ENCODE measurements around the gene PGBD1. TPM values are rescaled to one million over a fixed set of nuclear protein-coding genes. Genes with fewer than 3 reads are reported as not detected.

Gene PGBD1
- total and polyA plus RNA-seq, 10 of the 15 experiments (the other 5 are each of a cell fraction or from before 2014, with no cell fraction given): 1.9 to 4.9 (median 3.8) TPM

- TF ChIP-seq NR2C1 (IDR thresholded peaks at IDR 0.05) (no peak), CHD4 (IDR thresholded peaks at IDR 0.05) (no peak), CHD1 (IDR thresholded peaks at IDR 0.05; ENCODE audit: low read depth, low read length) (no peak)
Measured at GRCh38 chr6:28333047-28333446, 51.7 kb downstream of the PGBD1 start (continued).

GRCh38 chr6:28333599-28334018 is 52.2 kb downstream of the PGBD1 start:
- ChIA-PET RAD21 (ENCODE audit: unreplicated experiment) (interaction anchor here (0.6 to 0.8 kb wide), 3 partner anchors 22 to 671 kb away, joined by 3 read pairs; no protein-coding TSS in a partner anchor), POLR2A (interaction anchor here (0.6 to 1.1 kb wide), 2 partner anchors 8 to 193 kb away, joined by 3 read pairs; no protein-coding TSS in a partner anchor), SMC1A (ENCODE audit: uncharacterized antibody, unreplicated experiment) (interaction anchor here (0.7 to 1.3 kb wide), 5 partner anchors 9 to 68 kb away, joined by 3 to 4 read pairs (median 3); no protein-coding TSS in a partner anchor), CTCF (interaction anchor here (0.6 to 1.7 kb wide), 2 partner anchors 22 to 623 kb away, joined by 3 to 9 read pairs; no protein-coding TSS in a partner anchor)
- 86% methylated on average over 1 of the region's 1 CpG for WGBS (ENCODE audit: insufficient coverage, insufficient replicate concordance, low lambda C conversion rate, missing lambda C conversion rate)
- Histone ChIP-seq H3K4me3 (no peak overlapping the region), H3K9ac (ENCODE audit: control insufficient read depth, insufficient read depth, low read length) (no peak overlapping the region), H3K79me2 (ENCODE audit: control insufficient read depth, insufficient read depth, low read length) (no peaks in the 10 kb centered on the region), H3K27me3 (replicated peaks in 1 of 2; ENCODE audit: control insufficient read depth in 2 of 2, insufficient read depth in 2 of 2, low read length in 1 of 2) (no peaks in the 10 kb centered on the region), H3K4me2 (ENCODE audit: control insufficient read depth, insufficient read depth) (no peak overlapping the region), H4K20me1 (ENCODE audit: control insufficient read depth, insufficient read depth) (no peaks in the 10 kb centered on the region), H3K9me3 (replicated peaks; ENCODE audit: control insufficient read depth, insufficient read depth, low read length) (no peaks in the 10 kb centered on the region; the same call in 2 of the 3 replicates), H3K36me3 (ENCODE audit: control insufficient read depth in 2 of 2, insufficient read depth in 2 of 2, low read length in 1 of 2) (no peaks in the 10 kb centered on the region), H3K4me1 (ENCODE audit: control insufficient read depth, insufficient read depth, low read length) (peaks cover 14% of the 10 kb centered on the region), H2AFZ (ENCODE audit: control insufficient read depth, low read depth, low read length) (no peak overlapping the region), H3K27ac (ENCODE audit: control insufficient read depth, insufficient read depth) (no peak overlapping the region)
- ATAC-seq (no peak), FAIRE-seq (no peak), DNase-seq (ENCODE audit: low read depth, low spot score) (no peak)
- in situ Hi-C loops (cut with MboI) (loop anchor here (25.0 kb wide), 1 partner anchor 1671 kb away; the partner anchor contains the start of gene ZNF322), intact Hi-C loops (cut with micrococcal nuclease; ENCODE audit: unreplicated experiment) (no loop called here)
- no peak for TF ChIP-seq STAT1 (conservative IDR thresholded peaks at IDR 0.05)
- no TSS peak for BruUV-seq (replicated peaks)
